ENCODE measurements around the gene MYB.

The MYB gene

DNA sequence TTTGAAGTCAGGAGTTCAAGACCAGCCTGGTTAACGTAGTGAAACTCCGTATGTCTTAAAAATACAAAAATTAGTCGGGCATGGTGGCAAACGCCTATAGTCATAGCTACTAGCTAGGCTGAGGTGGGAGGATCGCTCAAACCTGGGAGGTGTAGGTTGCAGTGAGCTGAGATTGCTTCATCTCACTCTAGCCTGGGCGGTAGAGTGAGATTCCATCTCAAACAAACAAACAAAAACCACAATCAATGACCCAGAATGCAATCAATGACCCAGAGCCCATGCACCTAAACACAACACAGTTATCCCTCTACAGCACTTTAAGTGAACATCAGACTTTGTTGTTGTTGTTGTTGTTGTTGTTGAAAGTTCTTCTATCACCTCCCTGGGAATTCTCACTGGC, 77.9 kb downstream of the MYB start:
- no peak for DNase-seq
- WGBS (ENCODE audit: insufficient coverage) = 100% methylated on average over 5 of the region's 6 CpGs
- POLR2A ChIA-PET = interaction anchor here (0.6 kb wide), 1 partner anchor 19 kb away, joined by 3 read pairs; no protein-coding TSS in a partner anchor
- Histone ChIP-seq H3K27ac (ENCODE audit: insufficient read depth in 1 of 2, low read depth in 1 of 2, low read length in 2 of 2, poor library complexity in 1 of 2, severe bottlenecking in 2 of 2) (no peak overlapping the region), H3K4me1 (ENCODE audit: control extremely low read depth in 1 of 4, control insufficient read depth in 4 of 4, insufficient read depth in 4 of 4, low read length in 3 of 4) (peaks cover 2 to 35% (median 15%) of the 10 kb centered on the region in 4 experiments), H3K36me3 (ENCODE audit: control insufficient read depth in 4 of 4, insufficient read depth in 4 of 4, low read length in 3 of 4) (no peaks in the 10 kb centered on the region), H3K4me3 (ENCODE audit: control insufficient read depth in 1 of 7, extremely low read depth in 1 of 7, insufficient read depth in 4 of 7, low read depth in 2 of 7, low read length in 6 of 7) (no peak overlapping the region), H3K27me3 (replicated peaks in 2 of 5; ENCODE audit: control insufficient read depth in 4 of 5, insufficient read depth in 5 of 5, low read length in 4 of 5) (no peaks in the 10 kb centered on the region), H3K9me3 (ENCODE audit: control extremely low read depth in 1 of 5, control insufficient read depth in 4 of 5, insufficient read depth in 2 of 5, low read depth in 1 of 5, low read length in 4 of 5) (no peaks in the 10 kb centered on the region)
- CTCF ChIA-PET = interaction anchor here (1.4 to 1.5 kb wide), 2 partner anchors 9 to 21 kb away, joined by 3 to 5 read pairs; no protein-coding TSS in a partner anchor

GRCh38 chr6:135260612-135261011, 79.5 kb downstream of the MYB start:
- ChIA-PET CTCF (interaction anchor here (1.2 to 2.1 kb wide), 3 partner anchors 8 to 12 kb away, joined by 4 to 7 read pairs (median 5); no protein-coding TSS in a partner anchor), POLR2A (no interaction called here)
- no CpG with 5 or more reads among the region's 4 CpGs for WGBS (ENCODE audit: insufficient coverage)
- no peak overlapping the region for H3K4me3 ChIP-seq (ENCODE audit: control insufficient read depth in 1 of 7, extremely low read depth in 1 of 7, insufficient read depth in 4 of 7, low read depth in 2 of 7, low read length in 6 of 7)
- H3K27ac ChIP-seq (ENCODE audit: insufficient read depth in 1 of 2, low read depth in 1 of 2, low read length in 2 of 2, poor library complexity in 1 of 2, severe bottlenecking in 2 of 2) = no peak overlapping the region
- no peaks in the 10 kb centered on the region for H3K36me3 ChIP-seq (ENCODE audit: control insufficient read depth in 4 of 4, insufficient read depth in 4 of 4, low read length in 3 of 4)
- no peaks in the 10 kb centered on the region for H3K27me3 ChIP-seq (replicated peaks in 2 of 5; ENCODE audit: control insufficient read depth in 4 of 5, insufficient read depth in 5 of 5, low read length in 4 of 5)
- peaks cover 2 to 35% (median 15%) of the 10 kb centered on the region in 4 experiments for H3K4me1 ChIP-seq (ENCODE audit: control extremely low read depth in 1 of 4, control insufficient read depth in 4 of 4, insufficient read depth in 4 of 4, low read length in 3 of 4)
- no peak for DNase-seq
- no peaks in the 10 kb centered on the region for H3K9me3 ChIP-seq (ENCODE audit: control extremely low read depth in 1 of 5, control insufficient read depth in 4 of 5, insufficient read depth in 2 of 5, low read depth in 1 of 5, low read length in 4 of 5)

- WGBS (ENCODE audit: insufficient coverage) = 39% methylated on average over 14 of the region's 15 CpGs
- CTCF ChIA-PET = interaction anchor here (0.8 to 3.0 kb wide), 8 partner anchors 9 to 161 kb away, joined by 3 to 17 read pairs (median 5); no protein-coding TSS in a partner anchor
- DNase-seq = peak; percentile 58 to 81 (median 72)
- POLR2A ChIA-PET = interaction anchor here (0.6 to 1.9 kb wide), 4 partner anchors 18 to 90 kb away, joined by 3 to 8 read pairs (median 4); no protein-coding TSS in a partner anchor
- peak overlapping the region in 1 of 2 experiments; percentile 26 for H3K27ac ChIP-seq (ENCODE audit: insufficient read depth in 1 of 2, low read depth in 1 of 2, low read length in 2 of 2, poor library complexity in 1 of 2, severe bottlenecking in 2 of 2)
- H3K36me3 ChIP-seq (ENCODE audit: control insufficient read depth in 4 of 4, insufficient read depth in 4 of 4, low read length in 3 of 4) = no peaks in the 10 kb centered on the region
- H3K4me1 ChIP-seq (ENCODE audit: control extremely low read depth in 1 of 4, control insufficient read depth in 4 of 4, insufficient read depth in 4 of 4, low read length in 3 of 4) = peaks cover 0 to 33% (median 14%) of the 10 kb centered on the region in 4 experiments
- no peaks in the 10 kb centered on the region for H3K27me3 ChIP-seq (replicated peaks in 2 of 5; ENCODE audit: control insufficient read depth in 4 of 5, insufficient read depth in 5 of 5, low read length in 4 of 5)
- peak overlapping the region in 1 of 7 experiments; percentile 5 for H3K4me3 ChIP-seq (ENCODE audit: control insufficient read depth in 1 of 7, extremely low read depth in 1 of 7, insufficient read depth in 4 of 7, low read depth in 2 of 7, low read length in 6 of 7)
- no peaks in the 10 kb centered on the region for H3K9me3 ChIP-seq (ENCODE audit: control extremely low read depth in 1 of 5, control insufficient read depth in 4 of 5, insufficient read depth in 2 of 5, low read depth in 1 of 5, low read length in 4 of 5)
Measured at GRCh38 chr6:135261872-135262725, 81.0 kb downstream of the MYB start.

DNA sequence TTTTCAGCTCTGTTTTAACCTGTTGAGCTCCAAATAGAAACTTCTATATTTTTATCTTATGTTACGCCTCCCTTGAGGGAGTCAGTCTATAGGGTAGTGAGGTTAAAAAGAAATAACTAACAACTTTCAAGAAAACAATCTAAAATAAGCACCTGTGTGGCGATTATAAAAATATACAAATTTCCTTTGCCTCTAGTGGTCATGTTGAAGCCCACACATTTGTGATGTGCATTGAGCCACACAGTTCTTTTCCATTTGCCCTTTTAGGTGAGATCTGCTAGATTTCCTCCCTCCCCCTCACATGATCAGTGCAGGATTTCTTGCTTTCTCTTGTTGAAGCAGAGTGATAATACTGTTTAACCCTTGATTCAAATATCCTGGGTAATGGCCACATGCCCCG, 84.2 kb downstream of the MYB start:
- POLR2A ChIA-PET = no interaction called here

DNA sequence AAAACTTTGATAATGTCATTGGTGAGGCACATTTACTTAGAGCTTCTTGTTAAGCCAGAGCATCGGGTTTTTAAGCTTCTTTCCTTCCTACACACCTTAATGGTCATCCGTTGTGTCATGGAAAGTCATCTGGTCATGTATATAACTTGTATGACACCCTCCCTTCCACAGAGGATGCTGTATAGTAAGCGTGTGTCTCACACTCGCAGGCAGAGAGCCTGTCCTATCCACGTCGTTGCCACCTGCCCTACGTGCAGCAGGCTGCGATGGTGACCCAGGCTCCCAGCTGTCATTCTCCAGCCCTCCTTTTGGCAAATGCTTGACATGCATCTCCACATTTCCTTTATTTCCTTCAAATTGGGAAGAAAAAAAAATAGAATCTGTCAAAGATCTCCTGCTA, 85.6 kb downstream of the MYB start:
- Histone ChIP-seq H3K4me1 (ENCODE audit: control extremely low read depth in 1 of 4, control insufficient read depth in 4 of 4, insufficient read depth in 4 of 4, low read length in 3 of 4) (peaks cover 8 to 25% (median 20%) of the 10 kb centered on the region in 4 experiments), H3K4me3 (ENCODE audit: control insufficient read depth in 1 of 7, extremely low read depth in 1 of 7, insufficient read depth in 4 of 7, low read depth in 2 of 7, low read length in 6 of 7) (no peak overlapping the region), H3K9me3 (ENCODE audit: control extremely low read depth in 1 of 5, control insufficient read depth in 4 of 5, insufficient read depth in 2 of 5, low read depth in 1 of 5, low read length in 4 of 5) (no peaks in the 10 kb centered on the region), H3K27ac (ENCODE audit: insufficient read depth in 1 of 2, low read depth in 1 of 2, low read length in 2 of 2, poor library complexity in 1 of 2, severe bottlenecking in 2 of 2) (no peak overlapping the region), H3K27me3 (replicated peaks in 2 of 5; ENCODE audit: control insufficient read depth in 4 of 5, insufficient read depth in 5 of 5, low read length in 4 of 5) (no peaks in the 10 kb centered on the region), H3K36me3 (ENCODE audit: control insufficient read depth in 4 of 4, insufficient read depth in 4 of 4, low read length in 3 of 4) (no peaks in the 10 kb centered on the region)
- ChIA-PET CTCF (interaction anchor here (0.7 to 1.0 kb wide), 3 partner anchors 23 to 324 kb away, joined by 3 read pairs; no protein-coding TSS in a partner anchor), POLR2A (no interaction called here)
- no CpG with 5 or more reads among the region's 8 CpGs for WGBS (ENCODE audit: insufficient coverage)
- no peak for DNase-seq

More for the DNA sequence above, 84.2 kb downstream of the MYB start:
- DNase-seq = no peak
- Histone ChIP-seq H3K27me3 (replicated peaks in 2 of 5; ENCODE audit: control insufficient read depth in 4 of 5, insufficient read depth in 5 of 5, low read length in 4 of 5) (no peaks in the 10 kb centered on the region), H3K36me3 (ENCODE audit: control insufficient read depth in 4 of 4, insufficient read depth in 4 of 4, low read length in 3 of 4) (no peaks in the 10 kb centered on the region), H3K4me3 (ENCODE audit: control insufficient read depth in 1 of 7, extremely low read depth in 1 of 7, insufficient read depth in 4 of 7, low read depth in 2 of 7, low read length in 6 of 7) (no peak overlapping the region), H3K4me1 (ENCODE audit: control extremely low read depth in 1 of 4, control insufficient read depth in 4 of 4, insufficient read depth in 4 of 4, low read length in 3 of 4) (peaks cover 2 to 21% (median 14%) of the 10 kb centered on the region in 4 experiments), H3K27ac (ENCODE audit: insufficient read depth in 1 of 2, low read depth in 1 of 2, low read length in 2 of 2, poor library complexity in 1 of 2, severe bottlenecking in 2 of 2) (no peak overlapping the region), H3K9me3 (ENCODE audit: control extremely low read depth in 1 of 5, control insufficient read depth in 4 of 5, insufficient read depth in 2 of 5, low read depth in 1 of 5, low read length in 4 of 5) (no peaks in the 10 kb centered on the region)
- WGBS (ENCODE audit: insufficient coverage) = 83% methylated on average over 2 of the region's 3 CpGs
- CTCF ChIA-PET = interaction anchor here (0.6 kb wide), 1 partner anchor 79 kb away, joined by 3 read pairs; no protein-coding TSS in a partner anchor

- no peak overlapping the region for H3K4me3 ChIP-seq (ENCODE audit: control insufficient read depth in 1 of 7, extremely low read depth in 1 of 7, insufficient read depth in 4 of 7, low read depth in 2 of 7, low read length in 6 of 7)
- peaks cover 8 to 21% (median 16%) of the 10 kb centered on the region in 4 experiments for H3K4me1 ChIP-seq (ENCODE audit: control extremely low read depth in 1 of 4, control insufficient read depth in 4 of 4, insufficient read depth in 4 of 4, low read length in 3 of 4)
- no peaks in the 10 kb centered on the region for H3K9me3 ChIP-seq (ENCODE audit: control extremely low read depth in 1 of 5, control insufficient read depth in 4 of 5, insufficient read depth in 2 of 5, low read depth in 1 of 5, low read length in 4 of 5)
- 80% methylated on average over 1 of the region's 2 CpGs for WGBS (ENCODE audit: insufficient coverage)
- CTCF ChIA-PET = interaction anchor here (0.6 to 1.3 kb wide), 5 partner anchors 9 to 323 kb away, joined by 3 to 5 read pairs (median 3); no protein-coding TSS in a partner anchor
- no peaks in the 10 kb centered on the region for H3K36me3 ChIP-seq (ENCODE audit: control insufficient read depth in 4 of 4, insufficient read depth in 4 of 4, low read length in 3 of 4)
- no peaks in the 10 kb centered on the region for H3K27me3 ChIP-seq (replicated peaks in 2 of 5; ENCODE audit: control insufficient read depth in 4 of 5, insufficient read depth in 5 of 5, low read length in 4 of 5)
- no peak overlapping the region for H3K27ac ChIP-seq (ENCODE audit: insufficient read depth in 1 of 2, low read depth in 1 of 2, low read length in 2 of 2, poor library complexity in 1 of 2, severe bottlenecking in 2 of 2)
- POLR2A ChIA-PET = no interaction called here
- no peak for DNase-seq
Measured at GRCh38 chr6:135267085-135267484, 86.0 kb downstream of the MYB start.

All from common myeloid progenitor, CD34-positive (primary cell).